ENCODE results near the gene MRPL48. TPM values are rescaled to one million over a fixed set of nuclear protein-coding genes. Genes with fewer than 3 reads are reported as not detected.
"Not testable (repeated sequence)": the region's sequence is repeated elsewhere in the genome, so short reads cannot be mapped to it uniquely, and the experiment has no call there.

MRPL48 gene
- total RNA-seq, 4 donors from 2014 or later: 10.5 to 24.4 (median 15.4) TPM

GRCh38 chr11:73749118-73749517, 38.6 kb upstream of the MRPL48 start:
- WGBS: 95% methylated on average over 7 of the region's 7 CpGs
- H3K27me3 ChIP-seq: no peaks in the 10 kb centered on the region
- peaks cover 11% of the 10 kb centered on the region for H3K4me1 ChIP-seq
- DNase-seq (ENCODE audit: low spot score in 2 of 2): no peak
- TF ChIP-seq POLR2A (IDR thresholded peaks at IDR 0.05): no peak
- no peak for TF ChIP-seq CTCF (IDR thresholded peaks at IDR 0.05)
- H3K36me3 ChIP-seq: peaks cover 3% of the 10 kb centered on the region
- H3K9me3 ChIP-seq: no peaks in the 10 kb centered on the region
- no peak overlapping the region for H3K27ac ChIP-seq
- no peak overlapping the region for H3K4me3 ChIP-seq

GRCh38 chr11:73750228-73750627, 37.4 kb upstream of the MRPL48 start:
- no peaks in the 10 kb centered on the region for H3K9me3 ChIP-seq
- DNase-seq (ENCODE audit: low spot score in 2 of 2): no peak
- peaks cover 11% of the 10 kb centered on the region for H3K4me1 ChIP-seq
- H3K27ac ChIP-seq: no peak overlapping the region
- no peak overlapping the region for H3K4me3 ChIP-seq
- 65% methylated on average over 5 of the region's 5 CpGs for WGBS
- peaks cover 3% of the 10 kb centered on the region for H3K36me3 ChIP-seq
- no peaks in the 10 kb centered on the region for H3K27me3 ChIP-seq
- TF ChIP-seq POLR2A (IDR thresholded peaks at IDR 0.05): no peak
- no peak for TF ChIP-seq POLR2AphosphoS5 (IDR thresholded peaks at IDR 0.05)

GRCh38 chr11:73750862-73751261, 36.8 kb upstream of the MRPL48 start:
- 95% methylated on average over 4 of the region's 4 CpGs for WGBS
- not testable (repeated sequence) for H3K36me3 ChIP-seq; H3K4me3 ChIP-seq; DNase-seq (ENCODE audit: low spot score in 2 of 2); H3K9me3 ChIP-seq; H3K27ac ChIP-seq; H3K27me3 ChIP-seq
- H3K4me1 ChIP-seq: peaks cover 11% of the 10 kb centered on the region

GRCh38 chr11:73752216-73752867, 35.3 kb upstream of the MRPL48 start:
- DNase-seq (ENCODE audit: low spot score in 2 of 2): no peak
- no peak overlapping the region for H3K27ac ChIP-seq

GRCh38 chr11:73752903-73753302, 34.8 kb upstream of the MRPL48 start:
- Histone ChIP-seq H3K4me3 (no peak overlapping the region), H3K9me3 (no peaks in the 10 kb centered on the region), H3K4me1 (peaks cover 21% of the 10 kb centered on the region), H3K36me3 (peaks cover 3% of the 10 kb centered on the region), H3K27me3 (no peaks in the 10 kb centered on the region), H3K27ac (no peak overlapping the region)
- DNase-seq (ENCODE audit: low spot score in 2 of 2): no peak
- TF ChIP-seq CTCF (IDR thresholded peaks at IDR 0.05) (no peak), POLR2AphosphoS5 (IDR thresholded peaks at IDR 0.05) (no peak), EP300 (IDR thresholded peaks at IDR 0.05) (no peak), POLR2A (IDR thresholded peaks at IDR 0.05) (no peak)
- 63% methylated on average over 7 of the region's 7 CpGs for WGBS

More at GRCh38 chr11:73752216-73752867, 35.3 kb upstream of the MRPL48 start:
- H3K9me3 ChIP-seq: no peaks in the 10 kb centered on the region
- peaks cover 16% of the 10 kb centered on the region for H3K4me1 ChIP-seq
- H3K36me3 ChIP-seq: peaks cover 3% of the 10 kb centered on the region
- WGBS: 71% methylated on average over 14 of the region's 14 CpGs
- H3K27me3 ChIP-seq: no peaks in the 10 kb centered on the region
- TF ChIP-seq EP300 (IDR thresholded peaks at IDR 0.05): no peak
- TF ChIP-seq POLR2A (IDR thresholded peaks at IDR 0.05): no peak
- TF ChIP-seq CTCF (IDR thresholded peaks at IDR 0.05): no peak
- no peak for TF ChIP-seq POLR2AphosphoS5 (IDR thresholded peaks at IDR 0.05)
- no peak overlapping the region for H3K4me3 ChIP-seq

GRCh38 chr11:73753938-73754337, 33.7 kb upstream of the MRPL48 start:
- WGBS: 96% methylated on average over 1 of the region's 1 CpG
- DNase-seq (ENCODE audit: low spot score in 2 of 2): no peak
- TF ChIP-seq CTCF (IDR thresholded peaks at IDR 0.05) (no peak), EP300 (IDR thresholded peaks at IDR 0.05) (no peak)
- no peaks in the 10 kb centered on the region for H3K9me3 ChIP-seq
- H3K4me1 ChIP-seq: peaks cover 32% of the 10 kb centered on the region
- no peak overlapping the region for H3K4me3 ChIP-seq
- peaks cover 3% of the 10 kb centered on the region for H3K36me3 ChIP-seq
- no peaks in the 10 kb centered on the region for H3K27me3 ChIP-seq
- H3K27ac ChIP-seq: no peak overlapping the region
